PC-9 (cell line): ENCODE results near the gene SPACA7. TPM values are rescaled to one million over a fixed set of nuclear protein-coding genes. Genes with fewer than 3 reads are reported as not detected.

Source experiments
- BruUV-seq: library from RNA; stranded (reverse); fragments of 400-500 nt; replicated peaks from 2 replicates; lab custom pipeline; 2021; lab: Mats Ljungman, UMichigan
- CTCF ChIA-PET: fragments of 300-600 bp; sonication (Branson Sonifier 250); formaldehyde crosslinking; loops from one replicate; lab custom pipeline; 2022; ENCODE audit warnings: antibody characterized with exemption; lab: Charles Lee
- POLR2A ChIA-PET: fragments of 300-600 bp; sonication (Branson Sonifier 250); formaldehyde crosslinking; loops from one replicate; lab custom pipeline; 2022; ENCODE audit warnings: antibody characterized with exemption; ENCODE audit not compliant: unreplicated experiment; lab: Charles Lee
- DNase-seq, 2 experiments: peaks; one replicate each; pipeline versions ENCODE4 v3.0.0 to v3.0.0-alpha.2; 2015 to 2022; ENCODE audit warnings: mixed read lengths in 1 of 2
- H2AFZ ChIP-seq: fragments of 200-600 bp; sonication (generic); 2 replicates; pipeline ENCODE4 v1.8.1; 2017; ENCODE audit warnings: antibody characterized with exemption
- H3F3A ChIP-seq: fragments of 200-600 bp; sonication (generic); 2 replicates; pipeline ENCODE4 v1.8.1; 2017; ENCODE audit warnings: antibody characterized with exemption, mild to moderate bottlenecking, low read depth; ENCODE audit not compliant: insufficient read depth
- H3K27ac ChIP-seq: fragments of 200-600 bp; sonication (generic); 2 replicates; pipeline ENCODE4 v1.6.1; 2016; ENCODE audit warnings: mixed run types
- H3K27me3 ChIP-seq: fragments of 200-600 bp; sonication (generic); 2 replicates; pipeline ENCODE4 v1.6.1; 2016; ENCODE audit warnings: low read depth, mixed run types; ENCODE audit not compliant: insufficient read depth
- H3K36me3 ChIP-seq: fragments of 200-600 bp; sonication (generic); 2 replicates; pipeline ENCODE4 v1.6.1; 2016; ENCODE audit warnings: low read depth, mixed run types
- H3K4me1 ChIP-seq: fragments of 200-600 bp; sonication (generic); replicated peaks from 2 replicates; pipeline ENCODE4 v1.6.1; 2016; ENCODE audit warnings: mixed run types; ENCODE audit not compliant: insufficient read depth
- H3K4me2 ChIP-seq: fragments of 200-600 bp; sonication (generic); 2 replicates; pipeline ENCODE4 v1.6.1; 2017; ENCODE audit warnings: mixed run types
- H3K4me3 ChIP-seq: fragments of 200-600 bp; sonication (generic); 2 replicates; pipeline ENCODE4 v1.6.1; 2016; ENCODE audit warnings: mixed run types
- H3K79me2 ChIP-seq: fragments of 200-600 bp; sonication (generic); 2 replicates; pipeline ENCODE4 v1.6.1; 2017; ENCODE audit warnings: low read depth, mixed run types
- H3K9me2 ChIP-seq: fragments of 200-600 bp; sonication (generic); 2 replicates; pipeline ENCODE4 v1.8.1; 2017; ENCODE audit warnings: mild to moderate bottlenecking; ENCODE audit not compliant: insufficient read depth
- H3K9me3 ChIP-seq: fragments of 200-600 bp; sonication (generic); 2 replicates; pipeline ENCODE4 v1.8.1; 2016; ENCODE audit warnings: low read depth; ENCODE audit not compliant: insufficient read depth
- H4K20me1 ChIP-seq: fragments of 200-600 bp; sonication (generic); 2 replicates; pipeline ENCODE4 v1.8.1; 2017; ENCODE audit not compliant: insufficient read depth
- EZH2 ChIP-seq: fragments of 200-600 bp; sonication (generic); IDR thresholded peaks from 2 replicates; pipeline ENCODE4 v1.8.0; 2017; ENCODE audit warnings: antibody characterized with exemption, low read depth
- intact Hi-C: fragments of 100-400 bp; cut with micrococcal nuclease; formaldehyde crosslinking; loops from one replicate; pipeline ENCODE4 v1.10.0; 2022; ENCODE audit not compliant: unreplicated experiment
- total RNA-seq: library from RNA; stranded (reverse); gene quantifications from 2 replicates; pipeline ENCODE4 v1.2.3, GENCODE V29; 2021
- TF ChIP-seq, protein P1 (sequence below): fragments of 200-600 bp; sonication (generic); conservative IDR thresholded peaks from 2 replicates; pipeline ENCODE4 v1.6.1; 2017; ENCODE audit warnings: mixed run types, antibody characterized with exemption, mild to moderate bottlenecking, moderate library complexity

SPACA7 gene
- total RNA-seq, 1 experiment from 2014 or later = not detected

DNA sequence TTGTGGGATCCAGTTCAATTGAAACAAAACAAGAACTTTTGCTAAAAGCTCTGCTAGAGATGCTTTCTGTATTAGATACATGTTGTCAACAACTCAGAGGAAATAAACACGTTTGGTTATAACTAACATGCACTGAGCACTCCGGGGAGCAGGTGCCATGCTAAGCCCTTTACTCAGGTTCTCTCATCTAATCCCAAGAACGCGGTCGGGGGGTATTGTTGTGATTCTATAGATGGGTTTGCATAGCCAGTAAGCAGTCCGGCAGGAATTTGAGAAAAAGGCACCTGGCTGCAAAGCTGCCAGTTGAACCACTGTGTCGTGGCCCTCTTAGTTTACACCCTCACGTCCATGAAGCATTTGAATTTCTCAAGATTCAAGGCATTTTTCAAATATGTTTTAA is 24.3 kb upstream of the SPACA7 start:
- Histone ChIP-seq H2AFZ (no peak overlapping the region), H4K20me1 (no peaks in the 10 kb centered on the region), H3K4me1 (no peaks in the 10 kb centered on the region), H3K4me2 (no peak overlapping the region), H3F3A (no peaks in the 10 kb centered on the region), H3K79me2 (no peaks in the 10 kb centered on the region), H3K27me3 (peaks cover 100% of the 10 kb centered on the region), H3K27ac (no peak overlapping the region), H3K9me2 (no peaks in the 10 kb centered on the region), H3K36me3 (no peaks in the 10 kb centered on the region), H3K9me3 (no peaks in the 10 kb centered on the region), H3K4me3 (no peak overlapping the region)
- no peak for TF ChIP-seq EZH2
- TF ChIP-seq, protein P1, sequence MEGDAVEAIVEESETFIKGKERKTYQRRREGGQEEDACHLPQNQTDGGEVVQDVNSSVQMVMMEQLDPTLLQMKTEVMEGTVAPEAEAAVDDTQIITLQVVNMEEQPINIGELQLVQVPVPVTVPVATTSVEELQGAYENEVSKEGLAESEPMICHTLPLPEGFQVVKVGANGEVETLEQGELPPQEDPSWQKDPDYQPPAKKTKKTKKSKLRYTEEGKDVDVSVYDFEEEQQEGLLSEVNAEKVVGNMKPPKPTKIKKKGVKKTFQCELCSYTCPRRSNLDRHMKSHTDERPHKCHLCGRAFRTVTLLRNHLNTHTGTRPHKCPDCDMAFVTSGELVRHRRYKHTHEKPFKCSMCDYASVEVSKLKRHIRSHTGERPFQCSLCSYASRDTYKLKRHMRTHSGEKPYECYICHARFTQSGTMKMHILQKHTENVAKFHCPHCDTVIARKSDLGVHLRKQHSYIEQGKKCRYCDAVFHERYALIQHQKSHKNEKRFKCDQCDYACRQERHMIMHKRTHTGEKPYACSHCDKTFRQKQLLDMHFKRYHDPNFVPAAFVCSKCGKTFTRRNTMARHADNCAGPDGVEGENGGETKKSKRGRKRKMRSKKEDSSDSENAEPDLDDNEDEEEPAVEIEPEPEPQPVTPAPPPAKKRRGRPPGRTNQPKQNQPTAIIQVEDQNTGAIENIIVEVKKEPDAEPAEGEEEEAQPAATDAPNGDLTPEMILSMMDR = no peak
- BruUV-seq = no TSS peak
- intact Hi-C loops = no loop called here
- CTCF ChIA-PET = no interaction called here
- POLR2A ChIA-PET = no interaction called here
- no peak for DNase-seq

GRCh38 chr13:112353856-112354255 is 22.3 kb upstream of the SPACA7 start:
- Histone ChIP-seq H3K4me3 (no peak overlapping the region), H3K79me2 (no peaks in the 10 kb centered on the region), H3K27ac (no peak overlapping the region), H3K27me3 (peaks cover 92% of the 10 kb centered on the region), H4K20me1 (no peaks in the 10 kb centered on the region), H2AFZ (no peak overlapping the region), H3K4me2 (no peak overlapping the region), H3F3A (peaks cover 11% of the 10 kb centered on the region; the same call in 1 of the 2 replicates), H3K36me3 (no peaks in the 10 kb centered on the region), H3K9me3 (peaks cover 8% of the 10 kb centered on the region), H3K4me1 (no peaks in the 10 kb centered on the region), H3K9me2 (no peaks in the 10 kb centered on the region)
- CTCF ChIA-PET = no interaction called here
- intact Hi-C loops = no loop called here
- POLR2A ChIA-PET = no interaction called here
- no peak for DNase-seq
- no peak for TF ChIP-seq EZH2
- TF ChIP-seq, protein P1 = no peak
- BruUV-seq = no TSS peak

- peaks cover 11% of the 10 kb centered on the region; the same call in 1 of the 2 replicates for H3F3A ChIP-seq
- no peaks in the 10 kb centered on the region for H3K79me2 ChIP-seq
- H3K9me3 ChIP-seq = peaks cover 8% of the 10 kb centered on the region
- H3K36me3 ChIP-seq = no peaks in the 10 kb centered on the region
- no peaks in the 10 kb centered on the region for H4K20me1 ChIP-seq
- H3K4me3 ChIP-seq = no peak overlapping the region
- intact Hi-C loops = no loop called here
- CTCF ChIA-PET = no interaction called here
- no peak for TF ChIP-seq EZH2
- TF ChIP-seq, protein P1 = no peak
- BruUV-seq = no TSS peak
- DNase-seq = no peak
- no peaks in the 10 kb centered on the region for H3K9me2 ChIP-seq
- no peak overlapping the region for H3K27ac ChIP-seq
- peaks cover 85% of the 10 kb centered on the region for H3K27me3 ChIP-seq
- no peaks in the 10 kb centered on the region for H3K4me1 ChIP-seq
- H3K4me2 ChIP-seq = no peak overlapping the region
- no peak overlapping the region for H2AFZ ChIP-seq
- POLR2A ChIA-PET = no interaction called here
These were observed 21.6 kb upstream of the SPACA7 start for GRCh38 chr13:112354330-112355273.
